Measurements from ENCODE around the gene CDK11B. TPM values are rescaled to one million over a fixed set of nuclear protein-coding genes. Genes with fewer than 3 reads are reported as not detected.
A peak's percentile ranks its signal among the peaks of the same experiment; 100 is the strongest.

CDK11B gene
- total and polyA plus RNA-seq, 2 experiments from 2014 or later = 22.4 to 76.7 TPM

GRCh38 chr1:1684031-1684681, 25.4 kb upstream of the CDK11B start:
- Histone ChIP-seq H2AFZ (no peak overlapping the region), H3F3A (replicated peaks; ENCODE audit: low read depth) (peaks cover 11% of the 10 kb centered on the region)
- peak; percentile 25 for DNase-seq (ENCODE audit: low spot score)

More at GRCh38 chr1:1684031-1684681, 25.4 kb upstream of the CDK11B start:
- no peak for ATAC-seq
- Histone ChIP-seq H3K4me3 (peak overlapping the region; percentile 36; the same call in 1 of the 2 replicates), H3K36me3 (ENCODE audit: insufficient read depth) (no peaks in the 10 kb centered on the region), H3K4me2 (peak overlapping the region; percentile 62), H3K9me2 (ENCODE audit: insufficient read depth) (no peaks in the 10 kb centered on the region), H3K4me1 (ENCODE audit: insufficient read depth) (peaks cover 9% of the 10 kb centered on the region), H4K20me1 (replicated peaks; ENCODE audit: insufficient read depth) (peaks cover 26% of the 10 kb centered on the region), H3K27ac (ENCODE audit: low read depth) (peak overlapping the region; percentile 86), H3K79me2 (replicated peaks; ENCODE audit: insufficient read depth) (peaks cover 93% of the 10 kb centered on the region), H3K27me3 (ENCODE audit: insufficient read depth) (no peaks in the 10 kb centered on the region)
- Mint-ChIP-seq H3K36me3 (ENCODE audit: low read depth) (peaks cover 13% of the 10 kb centered on the region), H3K9me3 (no peaks in the 10 kb centered on the region), H3K4me1 (peaks cover 31% of the 10 kb centered on the region), H3K27ac (peak overlapping the region; percentile 92), H3K27me3 (ENCODE audit: insufficient read depth, low read depth, poor library complexity) (peaks cover 4% of the 10 kb centered on the region), H3K4me3 (peak overlapping the region; percentile 57; the same call in 2 of the 3 replicates)
- no peak for TF ChIP-seq ZNF114 (CRISPR knock-in tag; IDR thresholded peaks at IDR 0.05)
- TF ChIP-seq ETS1 (IDR thresholded peaks at IDR 0.05) = no peak
- no peak for TF ChIP-seq CTCF (conservative IDR thresholded peaks at IDR 0.05; ENCODE audit: low read depth in 2 of 2)
- no peak for TF ChIP-seq POLR2AphosphoS5 (IDR thresholded peaks at IDR 0.05; ENCODE audit: low read depth)
- TF ChIP-seq NANOG (IDR thresholded peaks at IDR 0.05; ENCODE audit: borderline replicate concordance) = no peak
- TF ChIP-seq STAT1 (IDR thresholded peaks at IDR 0.05; ENCODE audit: unreplicated experiment) = no peak
- TF ChIP-seq EZH2phosphoT487 (IDR thresholded peaks at IDR 0.05; ENCODE audit: unreplicated experiment) = no peak
- no peak for TF ChIP-seq REST (IDR thresholded peaks at IDR 0.05; ENCODE audit: unreplicated experiment)
- TF ChIP-seq CREB1 (CRISPR knock-in tag; IDR thresholded peaks at IDR 0.05; ENCODE audit: low read depth) = no peak
- TF ChIP-seq JUNB (IDR thresholded peaks at IDR 0.05; ENCODE audit: unreplicated experiment) = no peak
- no peak for TF ChIP-seq ZNF462 (CRISPR knock-in tag; IDR thresholded peaks at IDR 0.05)
- no peak for TF ChIP-seq EZH2 (IDR thresholded peaks at IDR 0.05; ENCODE audit: low read depth, unreplicated experiment)
- TF ChIP-seq ZNF331 (CRISPR knock-in tag; IDR thresholded peaks at IDR 0.05; ENCODE audit: low read depth) = no peak
